Ovary (tissue), 3 donors: ENCODE data around the gene POU2AF1.

ENCODE experiments used
- EP300 ChIP-seq: sonication (generic); formaldehyde crosslinking; IDR thresholded peaks from one replicate; pipeline ENCODE4 v1.6.1; 2017; ENCODE audit warnings: antibody characterized with exemption
- POLR2A ChIP-seq: fragments of 450-650 bp; IDR thresholded peaks from one replicate; pipeline ENCODE4 v1.6.1; 2017; ENCODE audit warnings: antibody characterized with exemption, mild to moderate bottlenecking, moderate library complexity
- TF ChIP-seq, protein P1 (sequence below), 3 donors: fragments of 450-650 bp in 2 of 3; fragments of 200-600 bp in 1 of 3; IDR thresholded peaks; one replicate each; pipeline versions ENCODE4 v1.5.1 to v1.8.0; 2016 to 2022; ENCODE audit warnings: antibody characterized with exemption in 3 of 3, mild to moderate bottlenecking in 1 of 3
- donor health status: DM: no; HTN: no; CAD: no.

DNA sequence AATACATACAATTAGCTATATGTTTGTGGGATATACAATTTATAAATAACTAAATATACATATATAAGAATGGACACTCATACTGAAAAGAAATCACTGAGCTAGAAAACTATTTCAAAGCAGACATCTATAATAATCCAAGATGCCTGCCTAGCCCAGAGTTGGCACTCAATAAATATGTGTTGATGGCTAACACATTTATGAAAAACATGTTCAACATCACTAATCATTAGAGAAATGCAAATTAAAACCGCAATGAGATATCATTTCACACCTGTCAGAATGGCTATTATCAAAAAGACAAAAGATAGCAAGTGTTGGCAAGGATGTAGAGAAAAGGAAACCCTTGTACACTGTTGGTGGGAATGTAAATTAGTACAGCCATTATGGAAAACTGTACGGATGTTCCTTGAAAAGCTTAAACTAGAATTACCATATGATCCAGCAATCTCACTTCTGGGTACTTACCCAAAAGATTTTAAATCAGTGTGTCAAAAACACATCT lies 29.8 kb downstream of the POU2AF1 start:
- TF ChIP-seq, protein P1, sequence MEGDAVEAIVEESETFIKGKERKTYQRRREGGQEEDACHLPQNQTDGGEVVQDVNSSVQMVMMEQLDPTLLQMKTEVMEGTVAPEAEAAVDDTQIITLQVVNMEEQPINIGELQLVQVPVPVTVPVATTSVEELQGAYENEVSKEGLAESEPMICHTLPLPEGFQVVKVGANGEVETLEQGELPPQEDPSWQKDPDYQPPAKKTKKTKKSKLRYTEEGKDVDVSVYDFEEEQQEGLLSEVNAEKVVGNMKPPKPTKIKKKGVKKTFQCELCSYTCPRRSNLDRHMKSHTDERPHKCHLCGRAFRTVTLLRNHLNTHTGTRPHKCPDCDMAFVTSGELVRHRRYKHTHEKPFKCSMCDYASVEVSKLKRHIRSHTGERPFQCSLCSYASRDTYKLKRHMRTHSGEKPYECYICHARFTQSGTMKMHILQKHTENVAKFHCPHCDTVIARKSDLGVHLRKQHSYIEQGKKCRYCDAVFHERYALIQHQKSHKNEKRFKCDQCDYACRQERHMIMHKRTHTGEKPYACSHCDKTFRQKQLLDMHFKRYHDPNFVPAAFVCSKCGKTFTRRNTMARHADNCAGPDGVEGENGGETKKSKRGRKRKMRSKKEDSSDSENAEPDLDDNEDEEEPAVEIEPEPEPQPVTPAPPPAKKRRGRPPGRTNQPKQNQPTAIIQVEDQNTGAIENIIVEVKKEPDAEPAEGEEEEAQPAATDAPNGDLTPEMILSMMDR (IDR thresholded peaks at IDR 0.05), result no peak
- no peak for TF ChIP-seq POLR2A
- no peak for TF ChIP-seq EP300
